Measurements from ENCODE around the gene AIF1. TPM values are rescaled to one million over a fixed set of nuclear protein-coding genes. Genes with fewer than 3 reads are reported as not detected.

AIF1 gene
- polyA plus RNA-seq, 3 donors, result 7.9 to 180 (median 63.1) TPM

GRCh38 chr6:31614075-31614619 is 887 bp upstream of the AIF1 start:
- 51 to 87% (median 60%) methylated on average over 8 of the region's 8 CpGs for WGBS, 3 donors
- H3K27ac ChIP-seq (ENCODE audit: low read depth, low read length), result no peak overlapping the region

DNA sequence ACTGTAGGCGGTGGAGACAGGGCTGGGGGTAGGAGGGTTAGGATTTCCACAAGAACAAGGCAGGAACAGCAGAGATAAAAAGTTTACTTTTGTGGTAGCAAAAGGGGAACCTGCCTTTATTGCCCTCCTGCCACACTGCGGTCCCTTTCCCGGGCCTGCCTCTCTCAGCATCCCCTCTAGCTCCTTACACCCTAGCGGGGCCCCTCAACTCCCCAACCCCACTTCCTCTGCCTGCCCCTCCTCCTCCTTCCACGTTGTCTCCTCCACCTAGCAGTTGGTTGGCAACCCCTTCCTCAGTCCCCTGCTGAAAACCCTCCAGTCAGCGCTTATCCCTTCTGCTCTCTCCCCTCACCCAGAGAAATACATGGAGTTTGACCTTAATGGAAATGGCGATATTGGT is 714 bp downstream of the AIF1 start:
- WGBS, 3 donors, result 36 to 64% (median 45%) methylated on average over 7 of the region's 7 CpGs
- H3K27ac ChIP-seq (ENCODE audit: low read depth, low read length), result no peak overlapping the region

DNA sequence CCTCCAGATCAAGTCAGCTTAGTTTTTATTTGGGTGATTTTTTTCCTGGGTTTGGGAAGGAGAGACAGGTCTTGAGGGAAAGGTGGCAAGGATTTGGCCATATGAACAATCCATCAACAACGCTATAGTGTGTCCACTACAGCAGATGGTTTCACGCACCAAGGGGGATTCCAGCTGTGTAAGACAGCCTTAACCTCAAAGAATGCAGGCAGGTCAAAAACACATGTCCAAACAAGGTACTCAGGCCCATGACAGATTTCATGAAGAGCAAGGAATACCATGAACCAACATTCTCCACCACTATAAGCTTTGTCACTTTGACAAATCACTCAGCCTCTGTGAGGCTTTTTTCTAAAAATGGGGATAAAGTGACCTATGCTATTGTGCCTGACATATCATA is 2.0 kb downstream of the AIF1 start:
- no peak overlapping the region for H3K27ac ChIP-seq (ENCODE audit: low read depth, low read length)
- 77 to 86% (median 80%) methylated on average over 2 of the region's 2 CpGs for WGBS, 3 donors

DNA sequence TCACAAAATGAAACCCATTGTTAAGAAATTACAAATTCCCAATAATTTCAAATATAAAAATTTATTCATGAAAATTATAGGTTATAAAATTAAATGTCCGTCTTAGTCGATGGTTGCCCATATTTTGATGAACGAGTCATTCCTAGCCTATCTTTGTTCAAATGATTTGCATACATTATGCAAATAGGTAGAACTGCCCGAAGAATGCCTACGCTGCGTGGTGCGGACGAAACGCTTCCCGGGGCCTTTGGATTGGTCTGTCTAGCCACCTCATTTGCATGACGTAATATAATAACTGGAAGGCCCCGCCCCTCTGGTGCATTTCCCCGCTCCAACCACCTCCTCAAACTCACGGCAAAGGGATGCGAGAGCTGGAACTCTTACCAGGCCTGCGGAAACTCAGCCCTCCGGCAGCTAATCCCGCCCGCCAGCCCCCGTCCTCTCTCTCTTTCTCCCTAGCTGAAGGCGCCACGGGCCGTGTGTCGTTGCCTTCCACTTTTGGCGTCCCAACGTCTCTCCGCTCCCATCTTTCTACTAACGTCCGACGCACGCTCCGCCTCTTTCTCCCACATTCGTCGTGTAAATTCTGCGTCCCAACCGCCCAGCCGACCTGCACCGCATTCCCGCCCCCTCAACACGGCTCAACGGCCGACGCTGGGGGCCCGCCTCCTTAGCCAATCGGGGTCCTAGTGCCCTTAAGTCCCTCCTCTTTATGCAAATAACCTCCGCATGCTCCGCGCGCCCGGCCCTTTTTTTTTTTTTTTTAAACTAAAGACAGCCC is 5.0 kb downstream of the AIF1 start:
- 0 to 1% (median 0%) methylated on average over 50 of the region's 50 CpGs for WGBS, 3 donors
- H3K27ac ChIP-seq (ENCODE audit: low read depth, low read length), result peak overlapping the region; percentile 75

GRCh38 chr6:31620586-31621319 is 5.7 kb downstream of the AIF1 start, which contains the start of gene PRRC2A:
Gene PRRC2A, plus strand, starts transcription at chr6:31620715. Its CDS starts 2,075 bp downstream, at chr6:31622790.
- peak within 1 kb of the TSS; percentile 86 for H3K27ac ChIP-seq (ENCODE audit: low read depth, low read length)
- WGBS, 3 donors, result 0 to 1% (median 1%) methylated on average over 43 to 60 of the region's 67 CpGs

DNA sequence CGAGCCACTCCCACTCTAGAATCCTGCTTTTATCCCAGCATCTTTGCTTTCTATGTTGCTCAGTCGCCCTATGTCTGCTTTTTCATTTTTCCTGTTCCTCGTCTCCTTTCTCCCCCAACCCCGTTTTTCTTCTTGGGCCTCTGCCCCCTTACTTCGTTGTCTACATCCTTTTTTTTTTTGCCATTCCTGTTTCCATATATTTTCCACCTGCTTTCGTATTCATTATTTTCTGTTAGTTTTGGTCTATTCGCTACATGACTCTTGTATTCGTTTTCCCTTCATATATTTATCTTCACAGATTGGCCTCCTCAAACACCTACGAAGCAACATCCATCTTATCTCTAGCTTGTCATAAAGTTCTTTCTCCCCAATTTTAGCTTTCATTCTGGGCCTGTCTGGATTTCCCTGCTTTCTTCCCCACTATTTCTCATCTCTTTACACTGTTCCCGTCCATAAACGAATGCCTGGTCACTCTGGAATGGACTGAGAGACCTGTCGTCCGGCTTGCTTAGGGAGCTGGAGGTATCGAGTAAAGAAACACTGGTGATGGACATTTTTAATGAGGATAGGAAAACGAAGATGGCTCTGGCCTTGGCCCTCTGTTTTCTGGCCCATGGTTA is 6.4 kb downstream of the AIF1 start:
- H3K27ac ChIP-seq (ENCODE audit: low read depth, low read length), result peak overlapping the region; percentile 86
- WGBS, 3 donors, result 9 to 15% (median 14%) methylated on average over 15 of the region's 15 CpGs

DNA sequence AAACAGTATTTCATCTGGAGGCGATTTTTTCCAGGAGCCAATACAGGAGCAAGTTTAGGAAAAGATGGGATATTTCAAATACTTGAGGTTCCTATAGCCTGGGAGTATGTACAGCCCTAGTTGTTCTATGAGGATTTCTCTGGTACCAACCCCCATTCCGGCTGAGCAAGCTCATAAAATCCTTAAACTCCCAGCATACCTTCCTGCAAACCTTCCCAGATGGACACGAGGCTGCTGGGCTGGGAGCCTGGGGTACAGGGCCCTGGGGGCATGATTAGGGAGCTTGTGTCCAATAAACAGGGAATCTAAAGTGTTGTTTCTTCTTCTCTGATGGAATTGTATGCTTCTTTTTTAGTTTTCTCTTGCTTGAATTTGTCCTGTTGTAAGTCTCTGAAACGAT is 7.0 kb downstream of the AIF1 start:
- 31 to 40% (median 39%) methylated on average over 4 of the region's 4 CpGs for whole genome bisulfite sequencing, 3 donors
- H3K27ac ChIP-seq (ENCODE audit: low read depth, low read length), result no peak overlapping the region

DNA sequence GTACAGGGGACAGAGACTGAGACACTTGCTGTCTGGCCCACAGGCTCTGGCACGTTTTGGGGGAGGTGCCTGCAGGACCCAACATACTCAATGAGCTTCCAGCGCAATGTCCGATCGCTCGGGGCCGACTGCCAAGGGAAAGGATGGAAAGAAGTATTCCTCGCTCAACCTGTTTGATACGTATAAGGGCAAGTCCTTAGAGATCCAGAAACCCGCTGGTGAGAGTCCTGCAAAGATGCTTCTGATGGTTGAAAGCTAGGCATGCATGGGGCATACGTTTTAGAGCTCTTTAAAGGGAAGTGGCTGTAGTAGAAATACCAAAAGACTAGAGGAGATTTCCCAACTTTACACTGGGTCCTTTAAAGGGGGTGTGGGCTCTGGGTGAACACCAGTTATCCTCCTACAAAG is 7.7 kb downstream of the AIF1 start:
- no peak overlapping the region for H3K27ac ChIP-seq (ENCODE audit: low read depth, low read length)
- 43 to 57% (median 55%) methylated on average over 10 of the region's 10 CpGs for whole genome bisulfite sequencing, 3 donors

DNA sequence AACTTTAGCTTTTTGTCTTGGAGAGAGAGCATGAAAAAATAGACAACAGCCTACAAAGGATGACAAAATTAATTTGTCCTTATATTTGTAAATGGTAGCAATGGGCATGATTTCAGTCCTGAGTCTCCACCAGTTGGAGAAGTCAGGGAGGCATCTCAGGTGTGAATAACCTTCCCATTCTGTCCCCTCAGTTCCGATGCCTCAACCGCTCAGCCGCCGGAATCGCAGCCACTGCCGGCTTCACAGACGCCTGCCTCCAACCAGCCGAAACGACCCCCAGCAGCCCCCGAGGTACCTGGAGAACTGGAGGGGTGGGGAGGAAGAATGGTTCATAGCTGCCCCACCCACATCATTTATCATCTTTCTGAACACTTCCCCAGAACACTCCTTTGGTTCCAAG is 9.0 kb downstream of the AIF1 start:
- WGBS, 3 donors, result 88 to 90% (median 89%) methylated on average over 10 of the region's 10 CpGs
- H3K27ac ChIP-seq (ENCODE audit: low read depth, low read length), result no peak overlapping the region

DNA sequence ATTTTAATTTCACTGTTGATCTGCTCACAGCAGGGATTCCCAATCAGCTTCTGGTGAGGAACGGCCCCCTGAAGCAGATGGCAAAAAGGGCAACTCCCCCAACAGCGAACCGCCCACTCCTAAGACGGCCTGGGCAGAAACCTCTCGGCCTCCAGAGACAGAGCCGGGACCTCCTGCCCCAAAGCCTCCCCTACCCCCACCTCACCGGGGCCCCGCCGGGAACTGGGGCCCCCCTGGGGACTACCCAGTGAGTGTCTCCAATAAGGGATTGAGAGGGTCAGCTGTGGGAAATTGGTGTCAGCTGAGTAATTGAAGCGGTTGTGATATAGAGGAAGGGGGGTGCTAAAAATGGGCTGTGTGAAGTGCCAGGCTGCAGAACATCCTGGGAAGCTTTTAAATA is 11.9 kb downstream of the AIF1 start:
- WGBS, 3 donors, result 87 to 93% (median 88%) methylated on average over 10 of the region's 10 CpGs
- H3K27ac ChIP-seq (ENCODE audit: low read depth, low read length), result no peak overlapping the region

GRCh38 chr6:31627690-31628287 is 12.8 kb downstream of the AIF1 start:
- no peak overlapping the region for H3K27ac ChIP-seq (ENCODE audit: low read depth, low read length)
- WGBS, 3 donors, result 94 to 98% (median 98%) methylated on average over 19 of the region's 19 CpGs

DNA sequence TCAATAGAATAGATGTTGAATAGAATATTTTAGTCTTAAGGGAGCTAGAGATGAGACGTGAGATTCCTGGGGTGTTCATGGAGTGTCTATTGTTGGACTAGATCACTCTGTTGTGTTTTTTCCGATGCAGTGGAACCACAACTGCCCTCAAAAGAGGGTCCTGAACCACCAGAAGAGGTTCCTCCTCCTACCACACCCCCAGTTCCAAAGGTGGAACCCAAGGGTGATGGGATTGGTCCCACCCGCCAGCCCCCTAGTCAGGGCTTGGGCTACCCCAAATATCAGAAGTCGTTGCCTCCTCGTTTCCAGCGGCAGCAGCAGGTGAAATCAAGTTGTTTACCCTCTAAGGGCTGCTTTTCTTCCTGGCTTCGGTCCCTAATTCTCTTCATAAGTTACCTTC is 14.0 kb downstream of the AIF1 start:
- WGBS, 3 donors, result 91 to 93% (median 92%) methylated on average over 7 of the region's 7 CpGs
- no peak overlapping the region for H3K27ac ChIP-seq (ENCODE audit: low read depth, low read length)

GRCh38 chr6:31630177-31630934 is 15.3 kb downstream of the AIF1 start:
- no peak overlapping the region for H3K27ac ChIP-seq (ENCODE audit: low read depth, low read length)
- WGBS, 3 donors, result 90 to 93% (median 92%) methylated on average over 25 of the region's 25 CpGs

DNA sequence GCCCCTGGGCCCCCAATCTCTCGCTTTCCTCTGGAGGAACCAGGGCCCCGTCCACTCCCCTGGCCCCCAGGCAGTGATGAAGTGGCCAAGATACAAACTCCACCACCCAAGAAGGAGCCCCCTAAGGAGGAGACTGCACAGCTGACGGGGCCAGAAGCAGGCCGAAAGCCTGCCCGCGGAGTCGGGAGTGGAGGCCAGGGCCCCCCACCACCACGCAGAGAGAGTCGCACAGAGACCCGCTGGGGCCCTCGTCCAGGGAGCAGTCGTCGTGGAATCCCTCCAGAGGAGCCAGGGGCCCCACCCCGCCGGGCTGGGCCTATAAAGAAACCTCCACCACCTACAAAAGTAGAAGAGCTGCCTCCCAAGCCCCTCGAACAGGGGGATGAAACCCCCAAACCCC is 16.2 kb downstream of the AIF1 start:
- WGBS, 3 donors, result 77 to 90% (median 83%) methylated on average over 15 to 16 of the region's 16 CpGs
- H3K27ac ChIP-seq (ENCODE audit: low read depth, low read length), result no peak overlapping the region

- 89 to 92% (median 89%) methylated on average over 30 to 32 of the region's 32 CpGs for WGBS, 3 donors
- H3K27ac ChIP-seq (ENCODE audit: low read depth, low read length), result no peak overlapping the region
Observed at GRCh38 chr6:31631681-31632278, 16.7 kb downstream of the AIF1 start.

- H3K27ac ChIP-seq (ENCODE audit: low read depth, low read length), result no peak overlapping the region
- WGBS, 3 donors, result 90 to 94% (median 92%) methylated on average over 26 of the region's 26 CpGs
Observed at GRCh38 chr6:31632279-31632946, 17.4 kb downstream of the AIF1 start.

DNA sequence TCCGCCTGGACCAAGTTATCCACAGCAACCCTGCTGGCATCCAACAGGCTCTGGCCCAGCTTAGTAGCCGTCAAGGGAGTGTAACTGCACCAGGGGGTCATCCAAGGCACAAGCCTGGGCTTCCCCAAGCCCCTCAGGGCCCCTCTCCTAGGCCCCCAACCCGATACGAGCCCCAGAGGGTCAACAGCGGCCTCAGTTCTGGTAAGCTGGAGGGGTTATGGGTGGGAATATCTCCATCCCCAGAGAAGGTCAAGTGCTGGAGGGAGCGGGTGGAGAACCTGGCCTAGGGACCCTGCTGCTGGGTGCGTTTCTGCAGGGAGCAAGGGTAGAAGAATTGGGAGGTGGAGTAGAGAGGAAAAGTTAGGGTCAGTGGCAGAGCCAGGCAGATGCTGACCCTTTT is 18.4 kb downstream of the AIF1 start:
- 87 to 92% (median 91%) methylated on average over 7 of the region's 7 CpGs for WGBS, 3 donors
- no peak overlapping the region for H3K27ac ChIP-seq (ENCODE audit: low read depth, low read length)

Measured in adipose tissue (tissue), 3 donors.